Bone marrow (tissue), 2 donors: ENCODE measurements around the gene JAKMIP1.

ENCODE experiments used
- DNase-seq, 2 donors: peaks; one replicate each; lab custom pipeline; 2025; lab: John Stamatoyannopoulos, UW

The JAKMIP1 gene

GRCh38 chr4:6095023-6095752 is 105.2 kb downstream of the JAKMIP1 start:
- peak in 1 of 2 donors; percentile 5 for DNase-seq

GRCh38 chr4:6093671-6094070 is 106.7 kb downstream of the JAKMIP1 start:
- DNase-seq = no peak

DNA sequence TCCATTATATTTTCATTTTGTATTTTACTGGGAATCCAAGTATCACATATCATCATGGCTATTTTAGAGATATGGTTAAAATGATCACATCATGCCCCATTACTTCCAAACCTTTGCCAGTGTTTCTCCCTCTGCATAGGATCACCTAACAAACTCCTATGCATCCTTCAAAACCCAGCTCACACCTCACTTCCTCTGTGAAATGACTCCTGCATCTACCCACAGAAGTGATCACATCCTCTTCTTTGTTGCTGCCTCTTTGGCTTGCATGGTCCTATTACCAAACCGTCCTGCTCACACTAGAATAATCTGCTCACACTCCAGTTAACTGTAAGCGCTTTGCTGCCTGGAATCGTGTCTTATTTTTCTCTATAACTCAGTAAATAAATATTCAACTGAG is 107.4 kb downstream of the JAKMIP1 start:
- no peak for DNase-seq

- DNase-seq = no peak
These were observed 108.2 kb downstream of the JAKMIP1 start for GRCh38 chr4:6092131-6092530.

- no peak for DNase-seq
These were observed 109.4 kb downstream of the JAKMIP1 start for GRCh38 chr4:6090931-6091330.

DNA sequence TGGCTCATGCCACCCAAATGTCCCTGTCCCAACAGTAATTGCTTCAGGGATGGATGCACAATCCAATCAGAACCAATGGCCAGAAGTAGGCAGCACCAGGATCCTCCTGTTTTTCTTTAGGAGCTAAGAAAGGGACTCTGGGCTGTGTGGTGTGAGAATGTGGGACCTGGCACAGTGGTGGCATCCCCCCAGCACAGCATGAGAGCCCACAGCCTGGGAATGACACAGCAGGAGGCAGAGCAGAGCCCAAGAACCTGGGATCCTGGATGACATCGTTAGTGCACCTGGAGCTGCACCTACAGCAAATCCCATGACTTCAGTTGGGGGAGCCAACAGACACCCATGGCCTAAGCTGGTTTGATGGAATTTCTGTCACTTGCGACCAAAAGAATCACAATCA is 111.4 kb downstream of the JAKMIP1 start:
- DNase-seq = no peak

- DNase-seq = no peak
These were observed 112.5 kb downstream of the JAKMIP1 start for GRCh38 chr4:6087669-6088341.

DNA sequence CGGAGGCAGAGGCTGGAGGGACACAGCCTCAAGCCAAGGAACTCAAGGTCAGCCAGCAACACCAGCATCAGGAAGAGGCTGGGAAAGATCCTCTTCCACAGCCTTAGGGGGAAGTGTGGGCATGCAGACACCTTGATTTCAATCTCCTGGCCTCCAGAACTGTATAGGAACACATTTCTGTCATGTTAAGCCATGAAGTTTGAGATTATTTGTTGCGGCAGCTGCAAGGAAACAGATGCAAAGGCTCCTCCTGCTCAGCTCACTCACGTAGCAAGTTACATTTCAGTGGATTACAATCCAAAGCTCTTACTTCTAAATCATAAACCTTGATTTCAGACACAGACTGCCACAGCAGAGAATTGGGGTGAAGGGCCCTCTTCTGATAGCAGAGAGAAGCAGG is 113.5 kb downstream of the JAKMIP1 start:
- DNase-seq = no peak

DNA sequence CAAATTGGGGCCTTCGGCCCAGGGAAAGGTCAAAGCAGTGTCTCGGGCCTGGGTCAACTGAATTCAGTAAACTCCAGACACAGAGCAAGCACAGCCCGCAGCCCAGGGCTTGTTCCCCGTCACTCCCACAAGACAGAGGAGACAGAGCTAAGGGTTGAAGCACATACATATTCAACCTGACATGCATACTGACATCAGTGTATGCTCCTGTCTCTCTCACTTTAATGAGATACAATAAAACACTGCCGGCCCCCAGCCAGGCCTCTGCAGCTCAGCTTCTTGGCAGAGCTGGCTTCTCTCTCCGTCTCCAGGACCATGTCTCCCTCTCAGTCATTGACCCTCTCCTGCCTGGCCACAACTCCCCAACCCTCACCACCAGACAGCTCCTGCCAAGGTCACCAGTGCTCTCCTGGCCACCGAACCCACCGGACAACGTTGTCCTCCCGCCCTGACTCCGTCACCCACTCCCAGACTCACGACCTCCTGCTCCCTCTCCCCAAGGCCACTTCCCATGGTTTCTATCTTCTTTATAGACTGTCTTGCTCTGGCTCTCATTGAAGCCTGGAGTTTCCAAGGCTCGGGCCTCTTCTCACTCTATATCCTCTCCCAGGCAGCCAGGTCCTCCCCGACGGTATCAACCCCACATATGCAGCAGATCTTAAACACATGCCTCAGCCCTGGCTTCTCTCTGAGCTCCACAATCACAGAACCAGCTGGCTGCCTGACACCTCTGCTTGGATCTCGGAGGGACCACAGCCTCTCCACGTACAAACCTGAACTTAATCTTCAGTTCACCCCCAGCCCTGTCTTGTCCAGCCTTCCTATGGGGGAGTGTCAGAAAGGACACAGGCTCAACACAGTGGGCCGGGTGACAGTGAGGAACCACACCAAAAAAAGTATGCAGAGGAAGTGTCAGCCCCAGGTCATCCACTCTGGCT is 114.4 kb downstream of the JAKMIP1 start:
- DNase-seq = no peak

DNA sequence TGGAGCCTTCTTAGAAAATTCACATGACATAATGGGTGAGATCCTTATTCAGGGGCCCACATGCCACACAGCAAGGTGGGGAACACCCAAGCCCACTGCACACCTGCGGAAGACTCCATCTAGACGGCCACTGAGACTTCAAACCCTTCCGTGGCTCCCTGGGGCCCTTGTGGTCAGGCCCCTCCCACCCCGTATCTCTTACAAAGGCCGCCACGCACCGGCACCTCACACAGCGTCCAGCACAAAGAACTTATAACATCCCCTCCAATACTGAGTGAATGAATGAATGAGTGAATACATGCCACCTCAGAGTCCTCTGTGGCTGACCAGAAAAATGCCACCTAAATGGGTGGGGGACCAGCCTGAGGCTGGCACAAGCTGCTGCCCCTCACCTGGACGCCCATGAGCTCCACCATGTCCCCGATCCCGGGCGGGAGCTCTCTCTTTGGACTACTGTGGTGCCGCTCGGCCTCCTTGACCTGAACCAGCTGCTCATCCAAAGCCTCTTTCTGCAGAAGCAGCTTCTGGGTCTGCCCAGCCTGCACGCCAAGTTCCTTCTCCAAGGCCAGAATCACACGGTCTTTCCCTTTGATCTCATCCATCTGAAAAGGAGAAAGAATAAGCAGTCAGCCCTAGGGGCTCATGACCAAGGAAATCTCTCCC is 115.2 kb downstream of the JAKMIP1 start:
- no peak for DNase-seq

DNA sequence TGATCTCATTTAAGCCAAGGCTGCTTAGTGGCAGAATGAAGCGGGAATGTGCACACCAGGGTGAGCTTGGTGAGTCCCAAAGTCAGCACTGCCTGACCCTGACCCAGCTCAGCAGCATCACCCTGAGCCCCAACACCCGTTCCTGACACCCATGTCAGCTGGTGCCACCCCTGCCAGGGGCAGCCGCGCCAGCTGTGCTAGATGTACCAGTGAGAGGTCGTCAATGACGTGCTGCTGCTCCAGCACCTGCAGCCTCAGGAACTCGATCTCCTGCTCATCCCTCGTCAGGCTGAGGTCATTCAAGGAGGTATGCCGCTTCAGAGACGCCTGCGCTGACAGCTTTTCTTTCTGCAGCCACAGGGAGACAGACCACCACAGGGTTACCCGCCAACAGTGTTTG is 120.4 kb downstream of the JAKMIP1 start:
- no peak for DNase-seq

DNA sequence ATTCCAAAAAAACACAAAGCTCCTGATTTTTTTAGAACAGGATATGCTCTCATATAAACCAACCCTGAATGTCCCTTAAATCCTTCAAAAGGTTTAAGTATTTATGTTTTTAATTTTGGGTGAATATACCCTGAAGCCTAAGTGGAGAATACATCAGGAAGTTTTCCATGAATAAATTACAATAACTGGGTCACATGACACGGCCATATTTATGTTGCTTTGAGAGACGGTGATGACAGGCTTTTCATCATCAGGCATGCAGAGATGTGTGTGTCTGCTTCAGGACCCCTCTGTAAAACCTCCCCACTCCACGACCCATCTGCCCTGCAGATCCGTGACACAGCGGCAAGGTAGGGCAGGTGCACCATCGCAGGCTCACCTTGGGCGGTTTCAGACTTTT is 121.8 kb downstream of the JAKMIP1 start:
- DNase-seq = no peak

GRCh38 chr4:6076391-6076790 is 124.0 kb downstream of the JAKMIP1 start:
- no peak for DNase-seq

DNA sequence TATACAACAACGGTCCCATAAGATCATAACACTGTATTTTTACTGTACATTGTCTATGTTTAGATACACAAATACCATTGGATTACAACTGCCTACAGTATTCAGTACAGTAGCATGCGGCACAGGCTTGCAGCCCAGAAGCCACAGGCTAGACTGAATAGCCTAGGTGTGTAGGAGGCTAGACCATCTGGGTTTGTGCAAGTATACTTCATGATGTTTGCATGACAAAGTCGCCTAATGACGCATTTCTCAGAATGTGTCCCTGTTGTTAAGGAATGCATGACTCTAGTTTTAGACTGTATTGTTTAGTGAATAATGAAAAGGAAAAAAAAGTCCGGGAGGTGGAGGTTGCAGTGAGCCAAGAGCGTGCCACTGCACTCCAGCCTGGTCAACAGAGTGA is 125.6 kb downstream of the JAKMIP1 start:
- no peak for DNase-seq

GRCh38 chr4:6071959-6072720 is 128.2 kb downstream of the JAKMIP1 start:
- DNase-seq = no peak

DNA sequence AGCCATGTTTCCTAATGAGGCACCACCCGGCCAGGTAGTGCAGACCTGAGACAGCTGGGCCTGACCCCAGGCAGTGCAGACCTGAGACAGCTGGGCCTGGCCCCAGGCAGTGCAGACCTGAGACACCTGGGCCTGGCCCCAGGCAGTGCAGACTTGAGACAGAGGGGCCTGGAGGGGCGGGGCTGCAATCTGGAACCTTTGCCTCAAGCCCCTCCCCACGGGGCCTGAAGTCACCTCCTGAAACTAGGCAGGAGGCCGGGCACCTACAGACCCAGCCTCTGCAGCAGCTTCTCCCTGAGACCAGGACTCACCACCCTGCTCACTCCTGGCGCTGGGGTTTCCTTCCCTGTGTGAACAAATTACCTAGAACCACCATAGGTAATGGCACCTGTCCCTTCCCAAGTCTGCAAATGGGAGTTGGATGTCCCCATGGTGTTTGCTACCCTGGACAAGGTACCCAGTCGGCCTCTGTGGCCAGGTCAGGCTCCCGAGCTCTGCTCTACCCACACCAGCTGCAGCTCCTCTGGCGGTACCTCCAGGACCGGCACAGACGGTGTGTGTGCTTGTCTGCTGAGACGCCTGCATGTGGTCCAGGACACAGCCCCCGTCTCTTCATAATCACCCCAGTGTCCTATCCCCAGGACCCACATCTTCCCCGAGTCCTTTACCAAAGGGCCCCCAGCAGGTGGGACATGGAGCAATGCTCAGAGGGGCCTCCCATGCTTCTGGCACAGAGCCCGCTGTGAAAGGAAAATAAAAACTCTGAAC is 129.0 kb downstream of the JAKMIP1 start:
- DNase-seq = no peak

DNA sequence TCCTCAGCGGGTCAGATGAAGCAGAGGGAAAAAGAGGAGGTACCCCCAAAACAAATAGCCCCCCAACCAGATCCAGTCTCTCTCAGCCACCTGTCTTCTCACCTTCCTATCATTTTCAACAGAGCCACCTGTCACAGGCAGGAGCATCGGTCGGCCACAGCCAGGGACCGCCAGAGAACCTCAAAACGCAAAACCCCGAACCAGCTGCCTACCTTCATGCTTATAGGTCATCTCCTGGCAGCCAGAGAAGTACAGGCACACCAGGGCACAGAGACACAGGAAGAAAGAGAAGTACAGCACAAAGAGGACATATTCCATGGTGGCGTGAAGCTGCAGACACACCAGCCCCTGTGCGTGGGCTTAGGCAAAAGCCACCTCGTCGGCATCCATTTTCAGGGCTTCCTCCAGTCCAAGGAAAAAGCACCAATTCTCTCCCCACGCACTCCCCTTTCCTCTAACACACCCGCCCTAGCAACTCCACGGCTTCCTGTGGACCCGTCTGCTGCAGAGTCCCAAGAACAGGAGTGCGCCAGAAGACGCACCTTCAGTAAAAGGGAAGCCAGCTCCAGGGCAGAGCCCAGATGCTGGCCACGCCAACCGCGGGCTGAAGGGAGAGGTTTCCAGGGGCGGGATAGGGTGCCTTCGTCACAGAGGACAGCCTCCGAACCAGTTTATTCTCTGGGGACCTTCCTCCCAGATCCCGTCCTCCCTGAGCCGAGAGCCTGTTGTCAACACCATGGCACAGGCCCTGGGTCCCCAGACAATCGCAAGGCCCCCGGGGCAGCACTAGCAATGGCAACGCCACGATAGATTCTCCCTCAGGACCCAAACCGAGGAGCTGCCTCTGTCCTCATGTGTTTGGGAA is 130.3 kb downstream of the JAKMIP1 start:
- no peak for DNase-seq

DNA sequence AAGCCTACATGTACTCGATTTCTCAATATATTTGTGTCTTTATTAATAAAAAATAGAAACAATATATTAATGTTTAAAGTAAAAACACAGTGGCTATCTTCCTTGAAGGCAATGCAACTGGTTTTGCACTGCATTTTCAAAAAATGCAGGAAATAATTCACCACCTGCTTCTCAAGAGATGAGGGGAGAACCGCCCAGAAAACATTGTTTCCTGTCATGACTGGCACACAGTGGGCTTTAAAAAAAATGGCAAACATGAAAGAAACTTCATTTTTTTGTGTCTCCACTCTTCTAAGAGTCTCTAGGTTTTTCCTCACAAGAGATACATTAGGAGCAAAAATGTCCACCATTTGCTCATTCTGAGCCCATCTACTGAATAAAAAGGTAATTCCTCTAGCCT is 131.4 kb downstream of the JAKMIP1 start:
- DNase-seq = no peak

DNA sequence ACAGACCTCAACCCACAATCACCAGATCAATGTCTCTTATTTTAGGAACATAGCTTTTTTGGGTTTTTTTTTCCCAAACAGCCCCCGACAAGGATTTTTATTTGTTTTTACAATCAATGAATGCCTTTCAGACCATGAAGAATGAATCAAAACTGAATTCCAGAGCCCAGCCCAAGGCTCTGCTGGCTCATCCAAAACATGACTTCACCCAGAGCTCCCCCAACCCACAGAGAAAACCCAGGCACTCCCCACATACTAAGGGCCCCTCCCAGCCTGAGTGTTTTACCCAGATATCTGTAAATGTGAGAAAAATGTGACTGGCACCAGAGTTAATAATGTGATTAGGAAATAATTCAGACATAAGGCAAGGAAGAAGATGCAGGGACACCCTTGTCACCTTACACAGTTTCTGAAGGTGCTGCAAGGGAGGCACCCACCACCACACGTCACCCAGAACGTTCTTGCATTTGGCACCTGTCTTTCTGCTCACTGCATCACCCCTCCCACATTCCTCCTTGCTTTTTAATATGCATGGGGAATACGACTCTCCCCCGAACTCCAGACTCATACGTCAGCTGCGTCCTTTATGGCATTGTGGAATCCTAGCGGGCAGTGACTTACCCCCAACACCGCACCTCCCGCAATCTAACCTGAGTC is 134.3 kb downstream of the JAKMIP1 start:
- no peak for DNase-seq
